Mucosa of stomach (tissue), 1 donor: ENCODE measurements around the gene GINS2.
A peak's percentile ranks its signal among the peaks of the same experiment; 100 is the strongest.

Source experiments
- H3K27me3 ChIP-seq: one replicate; pipeline ENCODE4 v1.7.0; 2013; ENCODE audit warnings: mild to moderate bottlenecking, low read length; ENCODE audit not compliant: control insufficient read depth, insufficient read depth
- H3K36me3 ChIP-seq: one replicate; pipeline ENCODE4 v1.7.0; 2013; ENCODE audit warnings: low read length; ENCODE audit not compliant: control insufficient read depth, insufficient read depth
- H3K4me1 ChIP-seq: one replicate; pipeline ENCODE4 v1.7.0; 2013; ENCODE audit warnings: mild to moderate bottlenecking, low read length; ENCODE audit not compliant: control insufficient read depth, insufficient read depth
- H3K4me3 ChIP-seq: one replicate; pipeline ENCODE4 v1.7.0; 2013; ENCODE audit warnings: low read length
- H3K9ac ChIP-seq: one replicate; pipeline ENCODE4 v1.7.0; 2013; ENCODE audit warnings: mild to moderate bottlenecking, low read length, moderate library complexity
- H3K9me3 ChIP-seq: one replicate; pipeline ENCODE4 v1.7.0; 2013; ENCODE audit warnings: mild to moderate bottlenecking, low read length, moderate library complexity; ENCODE audit not compliant: control insufficient read depth
- donor health status: Pancreatic carcinoma.

Gene GINS2

DNA sequence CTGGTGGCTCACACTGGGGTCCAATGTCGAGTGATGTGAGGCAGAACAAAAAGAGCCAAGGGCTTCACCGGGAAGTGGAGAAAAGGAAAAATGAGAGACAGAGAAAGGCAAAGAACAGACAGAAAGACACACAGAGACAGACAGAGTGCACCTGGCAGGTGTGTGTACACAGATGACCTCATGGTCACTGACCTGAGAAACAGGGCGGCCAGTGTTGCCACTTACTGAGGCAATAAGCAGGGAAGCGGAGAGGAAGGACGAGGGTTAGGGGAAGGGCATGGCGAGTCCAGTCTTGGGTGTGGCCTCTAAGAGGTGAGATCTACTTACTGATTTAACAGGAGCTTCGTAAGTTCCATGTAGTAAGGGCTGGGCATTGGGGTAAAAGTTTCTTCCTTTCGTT is 7.5 kb downstream of the GINS2 start:
- no peaks in the 10 kb centered on the region for H3K36me3 ChIP-seq
- H3K4me3 ChIP-seq, result no peak overlapping the region
- no peaks in the 10 kb centered on the region for H3K4me1 ChIP-seq
- H3K9ac ChIP-seq, result no peak overlapping the region
- no peaks in the 10 kb centered on the region for H3K9me3 ChIP-seq
- no peaks in the 10 kb centered on the region for H3K27me3 ChIP-seq

DNA sequence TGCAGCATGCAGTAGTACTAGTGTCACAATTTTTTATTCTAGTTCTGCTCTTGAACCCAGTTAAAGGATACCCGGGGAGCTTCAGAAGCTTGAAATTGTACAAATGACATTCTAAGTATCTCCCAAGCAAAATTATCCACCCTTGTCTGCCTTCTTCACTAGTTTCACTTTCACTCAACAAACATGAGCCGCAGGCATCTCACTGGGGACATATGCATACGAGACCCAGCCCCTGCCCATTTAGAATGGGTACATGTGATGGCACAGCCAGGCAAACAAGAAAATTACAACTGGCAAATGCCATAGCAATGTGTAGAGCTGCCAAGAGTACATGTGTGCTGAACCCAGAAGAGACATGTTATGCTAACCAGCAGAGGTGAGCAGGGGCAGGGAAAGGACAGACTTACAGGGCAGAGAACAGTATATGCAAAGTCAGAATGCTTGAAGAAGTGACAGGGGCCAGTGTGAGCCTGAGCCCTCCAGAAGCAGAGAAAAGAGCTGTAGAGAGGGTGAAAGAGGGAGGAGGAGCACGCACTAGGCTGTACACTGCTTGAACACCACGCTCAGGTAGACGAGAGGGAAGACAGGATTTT is 8.3 kb downstream of the GINS2 start:
- Histone ChIP-seq H3K4me3 (no peak overlapping the region), H3K9me3 (no peaks in the 10 kb centered on the region), H3K27me3 (no peaks in the 10 kb centered on the region), H3K36me3 (no peaks in the 10 kb centered on the region), H3K9ac (no peak overlapping the region), H3K4me1 (no peaks in the 10 kb centered on the region)

DNA sequence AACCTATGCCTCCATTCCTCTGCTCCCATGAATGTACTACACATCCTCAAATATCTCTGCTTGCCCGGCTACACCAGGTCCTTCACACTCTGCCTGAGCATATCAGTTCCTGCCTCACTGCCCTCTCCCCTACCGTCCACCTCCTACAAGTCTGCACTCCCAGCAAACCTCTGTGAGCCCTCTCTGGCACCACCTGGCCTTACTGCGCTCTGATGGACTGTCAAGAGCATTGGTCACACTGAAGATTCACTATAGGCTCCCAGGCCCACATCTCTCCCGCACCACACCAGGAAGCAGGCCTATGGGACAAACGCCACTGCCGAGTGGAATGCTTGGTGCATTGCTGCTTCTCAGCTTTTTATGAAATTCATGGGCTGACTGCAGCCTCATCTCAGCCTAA is 8.9 kb downstream of the GINS2 start:
- H3K4me3 ChIP-seq, result no peak overlapping the region
- no peaks in the 10 kb centered on the region for H3K27me3 ChIP-seq
- H3K36me3 ChIP-seq, result no peaks in the 10 kb centered on the region
- H3K9ac ChIP-seq, result no peak overlapping the region
- H3K4me1 ChIP-seq, result no peaks in the 10 kb centered on the region
- no peaks in the 10 kb centered on the region for H3K9me3 ChIP-seq

DNA sequence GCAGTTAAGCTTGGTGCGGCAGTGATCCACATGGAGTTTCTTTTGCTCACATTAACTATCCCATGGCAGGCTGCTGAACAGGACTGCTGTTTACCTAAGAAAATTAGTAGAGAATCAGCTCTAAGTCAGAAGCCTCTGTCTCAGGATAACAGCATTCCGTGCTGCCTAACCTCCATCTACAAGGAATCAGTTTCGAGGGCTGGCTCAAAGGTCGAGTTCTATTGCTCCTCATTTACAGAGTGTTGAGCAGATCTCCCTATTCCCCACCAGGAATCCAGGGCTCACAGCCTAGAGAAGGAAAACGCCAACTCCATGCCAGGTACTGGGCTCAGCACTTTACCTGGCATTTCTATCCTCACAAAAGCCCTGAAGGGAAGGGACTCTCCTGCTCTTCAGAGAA is 9.9 kb downstream of the GINS2 start:
- H3K9me3 ChIP-seq, result no peaks in the 10 kb centered on the region
- H3K4me3 ChIP-seq, result no peak overlapping the region
- peaks cover 9% of the 10 kb centered on the region for H3K4me1 ChIP-seq
- H3K27me3 ChIP-seq, result no peaks in the 10 kb centered on the region
- H3K9ac ChIP-seq, result no peak overlapping the region
- no peaks in the 10 kb centered on the region for H3K36me3 ChIP-seq

DNA sequence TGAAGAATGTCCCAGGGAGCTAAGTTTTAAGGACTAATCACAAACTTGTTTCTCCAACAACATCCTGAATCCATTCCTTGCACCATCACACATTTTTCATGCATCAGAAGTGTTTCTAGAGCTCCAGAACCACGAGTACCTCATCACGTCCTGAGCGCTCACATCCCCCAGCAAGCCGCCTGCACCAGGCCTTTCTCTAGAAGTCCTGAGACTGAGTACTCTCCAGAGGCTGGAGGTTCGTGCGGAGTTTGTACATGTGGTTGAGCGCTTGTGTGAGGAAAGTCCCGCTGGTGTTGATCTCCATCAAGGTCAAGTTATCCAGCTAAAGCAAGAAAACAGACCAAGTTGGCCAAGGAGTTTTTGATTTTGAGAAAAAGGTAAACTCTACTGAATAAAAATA is 10.7 kb downstream of the GINS2 start:
- H3K36me3 ChIP-seq, result no peaks in the 10 kb centered on the region

DNA sequence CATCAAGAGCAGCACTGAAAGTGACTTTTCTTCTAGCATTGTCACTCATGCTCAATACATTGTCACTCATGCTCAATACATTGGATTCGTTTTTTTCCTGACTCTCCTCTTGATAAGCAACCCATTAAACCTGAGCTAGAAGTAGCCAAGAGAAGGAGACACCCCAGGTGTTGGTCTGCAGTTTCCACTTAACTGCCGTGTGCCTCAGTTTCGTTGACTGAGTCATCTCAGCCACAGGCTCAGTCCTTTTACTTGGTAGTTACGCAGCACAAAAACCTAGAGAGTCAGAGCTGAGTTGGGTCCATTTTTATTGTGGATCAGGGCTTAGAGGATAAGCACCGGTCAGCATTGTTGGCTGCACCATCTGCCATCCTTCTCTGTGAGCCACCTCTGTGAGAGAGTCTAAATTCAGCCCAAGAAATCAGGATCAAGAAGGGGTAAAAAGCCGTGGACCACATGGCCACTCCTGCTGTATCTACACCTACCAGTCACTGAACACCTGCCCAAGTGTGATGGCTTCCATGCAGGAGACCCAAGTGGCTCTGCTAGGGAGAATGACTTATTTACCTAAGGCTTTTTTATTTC is 11.3 kb downstream of the GINS2 start:
- Histone ChIP-seq H3K4me3 (no peak overlapping the region), H3K9ac (no peak overlapping the region), H3K27me3 (no peaks in the 10 kb centered on the region), H3K36me3 (no peaks in the 10 kb centered on the region), H3K4me1 (peaks cover 14% of the 10 kb centered on the region), H3K9me3 (no peaks in the 10 kb centered on the region)

More for the DNA sequence above, 10.7 kb downstream of the GINS2 start:
- Histone ChIP-seq H3K9ac (no peak overlapping the region), H3K27me3 (no peaks in the 10 kb centered on the region), H3K9me3 (no peaks in the 10 kb centered on the region), H3K4me3 (no peak overlapping the region), H3K4me1 (peaks cover 14% of the 10 kb centered on the region)

DNA sequence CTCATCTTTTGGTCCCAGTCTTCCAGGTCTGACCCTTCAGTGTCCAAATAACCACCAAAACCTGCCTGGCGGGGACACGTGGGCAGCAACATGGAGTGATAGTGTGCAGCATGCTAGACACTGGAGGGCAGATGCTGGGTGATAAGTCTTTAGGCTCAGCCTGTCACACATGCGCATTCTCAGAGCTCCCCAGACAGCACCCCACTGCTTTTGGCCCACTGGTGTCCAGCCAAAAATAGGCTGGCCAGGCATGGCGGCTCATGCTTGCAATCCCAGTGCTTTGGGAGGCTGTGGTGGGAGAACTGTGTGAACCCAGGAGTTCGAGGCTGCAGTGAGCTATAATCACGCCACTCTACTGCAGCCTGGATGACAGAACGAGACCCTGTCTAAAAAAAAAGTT is 12.3 kb downstream of the GINS2 start:
- Histone ChIP-seq H3K36me3 (peaks cover 7% of the 10 kb centered on the region), H3K9ac (no peak overlapping the region)

DNA sequence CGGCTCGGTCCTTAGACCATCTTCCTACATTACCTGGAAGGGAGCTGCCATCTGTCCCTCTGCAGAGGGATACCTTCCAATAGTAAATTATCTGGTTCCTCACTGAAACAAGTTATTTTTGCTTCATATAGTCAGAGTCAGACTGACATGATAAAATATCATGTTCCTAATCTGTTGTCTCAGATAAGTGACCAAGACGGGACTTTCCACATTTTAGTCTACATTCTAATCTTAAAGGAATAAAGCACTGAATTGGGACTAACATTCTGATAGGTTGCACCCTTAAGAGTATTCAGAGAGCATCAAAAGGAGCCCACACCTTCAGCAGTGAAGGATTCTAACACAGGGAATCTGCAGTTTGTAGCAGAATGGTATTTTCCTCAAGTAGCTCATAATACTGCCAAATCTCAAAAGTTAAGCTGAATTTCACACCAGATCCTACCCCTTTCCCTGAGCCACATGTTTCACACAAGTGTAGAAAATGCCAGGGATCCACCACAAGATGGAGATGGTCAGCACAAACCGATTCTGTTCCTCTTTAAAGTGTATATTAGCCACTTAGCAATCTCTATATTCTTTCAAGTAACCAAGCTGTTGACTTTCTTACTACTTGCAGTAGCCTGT is 13.4 kb downstream of the GINS2 start:
- Histone ChIP-seq H3K36me3 (peaks cover 9% of the 10 kb centered on the region), H3K9me3 (no peaks in the 10 kb centered on the region), H3K4me1 (peaks cover 14% of the 10 kb centered on the region)

More for the DNA sequence above, 12.3 kb downstream of the GINS2 start:
- H3K27me3 ChIP-seq, result no peaks in the 10 kb centered on the region
- H3K9me3 ChIP-seq, result no peaks in the 10 kb centered on the region
- peaks cover 14% of the 10 kb centered on the region for H3K4me1 ChIP-seq
- no peak overlapping the region for H3K4me3 ChIP-seq

DNA sequence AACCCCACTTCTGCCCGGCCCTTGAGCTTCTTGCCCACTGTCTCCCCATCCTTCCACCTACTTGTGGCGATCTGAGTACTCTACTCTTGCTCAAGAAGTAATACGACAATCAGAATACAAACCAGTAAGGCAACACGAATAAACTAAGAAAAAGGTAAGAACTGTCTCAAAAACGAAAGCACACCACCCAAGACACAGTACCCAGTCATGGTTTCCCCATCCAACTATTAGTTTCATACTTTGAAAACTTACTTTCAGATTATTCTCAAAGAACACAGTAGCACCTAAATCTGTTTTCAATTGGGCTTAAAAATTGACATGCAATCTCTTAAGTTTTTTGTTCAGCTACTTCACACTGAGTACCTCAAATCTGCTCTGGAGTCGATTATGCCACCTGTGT is 13.9 kb downstream of the GINS2 start:
- peaks cover 9% of the 10 kb centered on the region for H3K36me3 ChIP-seq
- H3K27me3 ChIP-seq, result no peaks in the 10 kb centered on the region
- H3K9ac ChIP-seq, result no peak overlapping the region

More for the DNA sequence above, 13.4 kb downstream of the GINS2 start:
- no peak overlapping the region for H3K4me3 ChIP-seq
- no peaks in the 10 kb centered on the region for H3K27me3 ChIP-seq
- no peak overlapping the region for H3K9ac ChIP-seq

DNA sequence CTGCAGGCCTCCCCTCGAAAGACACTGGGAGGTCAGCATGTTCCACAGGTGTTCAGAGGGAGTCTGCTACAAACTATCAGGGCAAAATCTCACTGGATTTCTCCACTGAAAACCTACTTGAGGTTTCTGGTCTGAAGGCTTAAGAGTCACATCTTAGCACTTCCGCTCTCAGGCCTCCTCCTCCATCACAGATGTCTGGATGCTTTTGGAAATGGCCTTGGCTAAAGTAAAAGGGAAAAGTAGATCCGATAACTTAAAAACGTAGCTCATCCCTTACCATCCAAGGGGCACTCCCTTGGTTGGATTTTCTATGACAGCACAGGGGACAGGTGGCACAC is 14.4 kb downstream of the GINS2 start:
- Histone ChIP-seq H3K4me1 (peaks cover 14% of the 10 kb centered on the region), H3K4me3 (no peak overlapping the region), H3K36me3 (peaks cover 9% of the 10 kb centered on the region), H3K27me3 (no peaks in the 10 kb centered on the region), H3K9ac (no peak overlapping the region), H3K9me3 (no peaks in the 10 kb centered on the region)

More for the DNA sequence above, 13.9 kb downstream of the GINS2 start:
- no peaks in the 10 kb centered on the region for H3K9me3 ChIP-seq
- no peak overlapping the region for H3K4me3 ChIP-seq
- H3K4me1 ChIP-seq, result peaks cover 14% of the 10 kb centered on the region

DNA sequence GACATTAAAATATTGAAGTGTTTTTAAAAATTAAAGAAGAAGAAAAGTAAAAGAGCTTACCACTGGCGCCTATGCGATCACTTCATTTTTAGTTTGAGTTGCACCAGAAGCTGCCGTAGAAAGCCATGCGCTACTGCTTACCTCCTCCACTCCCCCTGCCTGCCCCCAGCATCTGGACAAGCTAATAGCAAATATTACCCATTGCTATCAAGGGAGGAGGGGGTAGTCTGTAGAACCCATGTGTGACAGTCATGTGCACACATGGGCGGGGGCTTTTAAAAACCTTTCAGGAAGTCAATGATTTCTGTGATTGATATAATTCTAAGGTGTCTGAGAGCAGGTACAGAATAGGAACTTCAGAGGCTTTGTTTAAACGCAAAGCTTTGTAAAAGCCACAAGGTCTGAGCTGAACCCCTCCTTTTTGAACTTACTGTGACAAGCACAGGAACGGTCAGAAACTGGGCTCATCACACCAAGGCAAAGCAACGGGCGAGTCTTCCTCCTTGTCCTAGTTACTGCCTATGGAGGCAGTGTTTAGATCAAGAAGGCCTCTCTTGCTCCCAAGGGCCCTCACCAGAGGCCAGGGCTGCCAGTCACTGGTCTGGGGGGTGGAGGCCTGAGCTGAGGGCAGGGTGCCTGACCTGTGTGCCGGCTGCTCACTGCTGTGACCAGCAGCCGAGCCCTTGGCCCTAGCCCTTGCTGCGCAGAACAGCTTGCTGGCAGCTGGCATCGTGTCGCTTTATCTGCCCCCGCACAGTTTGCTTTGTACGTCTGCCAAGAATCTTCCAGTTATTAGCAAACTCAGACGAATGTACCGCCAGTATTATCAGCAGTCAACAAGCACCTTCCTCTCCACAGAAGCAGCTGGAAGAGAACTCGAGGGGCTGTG is 15.0 kb downstream of the GINS2 start:
- Histone ChIP-seq H3K27me3 (no peaks in the 10 kb centered on the region), H3K4me1 (peaks cover 14% of the 10 kb centered on the region), H3K9me3 (no peaks in the 10 kb centered on the region), H3K9ac (peak overlapping the region; percentile 26), H3K4me3 (no peak overlapping the region), H3K36me3 (peaks cover 9% of the 10 kb centered on the region)

DNA sequence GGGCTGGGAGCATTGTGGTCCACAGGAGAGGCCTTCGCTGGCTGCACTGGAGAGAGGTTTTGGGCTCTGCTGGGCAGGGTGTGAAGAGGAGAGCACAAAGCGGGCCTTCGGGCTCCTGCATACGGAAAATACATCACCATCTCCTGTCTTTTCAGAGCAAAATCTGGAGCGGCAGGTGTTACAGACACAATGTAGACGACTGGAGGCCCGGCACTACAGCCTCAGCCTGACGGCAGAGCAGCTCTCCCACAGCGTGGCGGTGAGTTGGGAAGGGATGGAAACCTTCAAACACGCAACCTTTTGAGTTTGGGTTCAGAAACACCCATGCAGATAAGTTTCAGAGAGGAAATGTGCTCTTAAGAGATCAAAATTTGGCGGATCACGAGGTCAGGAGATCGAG is 17.9 kb downstream of the GINS2 start:
- peaks cover 19% of the 10 kb centered on the region for H3K36me3 ChIP-seq
- H3K9me3 ChIP-seq, result no peaks in the 10 kb centered on the region
- no peak overlapping the region for H3K9ac ChIP-seq
- H3K27me3 ChIP-seq, result no peaks in the 10 kb centered on the region
- H3K4me3 ChIP-seq, result no peak overlapping the region
- H3K4me1 ChIP-seq, result peaks cover 14% of the 10 kb centered on the region
